Naive thymus-derived CD4-positive, alpha-beta T cell (primary cell): ENCODE results near the gene PLXNA1. TPM values are rescaled to one million over a fixed set of nuclear protein-coding genes. Genes with fewer than 3 reads are reported as not detected.
A peak's percentile ranks its signal among the peaks of the same experiment; 100 is the strongest.

Source experiments
- ATAC-seq: fragments of 150-1000 bp; cut with Tn5 transposase; 2 replicates; pipeline ENCODE4 v1.10.0; 2021; ENCODE audit warnings: mild to moderate bottlenecking, moderate library complexity
- CTCF ChIA-PET: fragments of 350-600 bp; sonication (Branson Sonifier 250); formaldehyde crosslinking; loops from one replicate; lab custom pipeline; 2021; ENCODE audit warnings: antibody characterized with exemption; lab: Charles Lee
- POLR2A ChIA-PET: fragments of 350-600 bp; sonication (Branson Sonifier 250); formaldehyde crosslinking; loops from one replicate; lab custom pipeline; 2021; ENCODE audit warnings: antibody characterized with exemption, inconsistent platforms; lab: Charles Lee
- DNase-seq, 9 donors: peaks; one replicate each; pipeline versions ENCODE4 v3.0.0 to v3.0.0-alpha.2; 2020 to 2022; ENCODE audit warnings: mixed read lengths in 1 of 9
- H3K27ac ChIP-seq: one replicate; pipeline ENCODE4 v1.7.0; 2013; ENCODE audit warnings: mild to moderate bottlenecking, low read depth, low read length, moderate library complexity
- H3K27me3 ChIP-seq, 2 donors: one replicate each; pipeline ENCODE4 v1.7.0; 2013; ENCODE audit warnings: low read length in 2 of 2, mild to moderate bottlenecking in 2 of 2, moderate library complexity in 2 of 2; ENCODE audit not compliant: control insufficient read depth in 2 of 2, insufficient read depth in 2 of 2
- H3K36me3 ChIP-seq, 3 experiments: 1 replicate in 2 of 3; 2 replicates in 1 of 3; pipeline ENCODE4 v1.7.0; 2013; ENCODE audit warnings: low read length in 3 of 3, mild to moderate bottlenecking in 3 of 3, moderate library complexity in 1 of 3; ENCODE audit not compliant: insufficient read depth in 3 of 3, control insufficient read depth in 2 of 3
- H3K4me1 ChIP-seq, 2 donors: one replicate each; pipeline ENCODE4 v1.7.0; 2013; ENCODE audit warnings: low read length in 2 of 2, mild to moderate bottlenecking in 2 of 2, moderate library complexity in 1 of 2; ENCODE audit not compliant: control insufficient read depth in 2 of 2, insufficient read depth in 2 of 2
- H3K4me3 ChIP-seq: 2 replicates; pipeline ENCODE4 v1.7.0; 2013; ENCODE audit warnings: mild to moderate bottlenecking, low read length
- H3K9me3 ChIP-seq, 3 experiments: 1 replicate in 2 of 3; 2 replicates in 1 of 3; pipeline ENCODE4 v1.7.0; 2013; ENCODE audit warnings: low read length in 3 of 3; ENCODE audit not compliant: control insufficient read depth in 2 of 3
- H3K27ac Mint-ChIP-seq, 9 donors: one replicate each; pipeline ENCODE4 v1.8.0; 2020 to 2022; ENCODE audit warnings: mixed read lengths in 9 of 9, mild to moderate bottlenecking in 8 of 9, moderate library complexity in 5 of 9, inconsistent platforms in 2 of 9
- H3K27me3 Mint-ChIP-seq, 5 donors: one replicate each; pipeline ENCODE4 v1.8.0; 2021 to 2022; ENCODE audit warnings: mixed read lengths in 5 of 5, mild to moderate bottlenecking in 1 of 5
- H3K36me3 Mint-ChIP-seq, 5 donors: one replicate each; pipeline ENCODE4 v1.8.0; 2020 to 2022; ENCODE audit warnings: mixed read lengths in 5 of 5, mild to moderate bottlenecking in 3 of 5, inconsistent platforms in 1 of 5
- H3K4me1 Mint-ChIP-seq, 7 donors: one replicate each; pipeline ENCODE4 v1.8.0; 2020 to 2022; ENCODE audit warnings: mixed read lengths in 7 of 7, mild to moderate bottlenecking in 3 of 7, inconsistent platforms in 1 of 7
- H3K4me3 Mint-ChIP-seq, 10 donors: one replicate each; pipeline ENCODE4 v1.8.0; 2020 to 2022; ENCODE audit warnings: mild to moderate bottlenecking in 10 of 10, mixed read lengths in 10 of 10, moderate library complexity in 6 of 10, inconsistent platforms in 2 of 10
- H3K9me3 Mint-ChIP-seq, 11 donors: one replicate each; pipeline ENCODE4 v1.8.0; 2020 to 2022; ENCODE audit warnings: mixed read lengths in 11 of 11, mild to moderate bottlenecking in 4 of 11, inconsistent platforms in 1 of 11, moderate library complexity in 1 of 11
- intact Hi-C, 2 donors: fragments of 100-400 bp; cut with micrococcal nuclease; formaldehyde crosslinking; loops; one replicate each; pipeline ENCODE4 v1.15.1; 2023
- polyA plus RNA-seq, 2 donors: library from polyadenylated mRNA; unstranded; fragments of 300-500 nt; fragmentation: Illumina TruSeq; gene quantifications; one replicate each; pipeline ENCODE4 v1.2.3, GENCODE V29; 2021
- total RNA-seq, 6 experiments: library from RNA in 5 of 6; stranded (reverse) in 5 of 6; gene quantifications; 1 replicate in 5 of 6; 2 replicates in 1 of 6; pipeline ENCODE4 v1.2.3 and lab custom pipeline; 2021 to 2026

Gene PLXNA1
- total and polyA plus RNA-seq, 7 experiments from 2014 or later: 0.27 to 16.8 (median 9.4) TPM

- CTCF ChIA-PET: no interaction called here
- Mint-ChIP-seq H3K36me3 (peaks cover 5 to 14% (median 9%) of the 10 kb centered on the region in 5 donors), H3K4me3 (no peak overlapping the region), H3K4me1 (peaks cover 0 to 28% (median 9%) of the 10 kb centered on the region in 7 donors), H3K9me3 (peaks cover 5 to 16% (median 12%) of the 10 kb centered on the region in 11 donors), H3K27me3 (peaks cover 16 to 24% (median 22%) of the 10 kb centered on the region in 5 donors), H3K27ac (no peak overlapping the region)
- peaks cover 6 to 8% of the 10 kb centered on the region in 2 donors for H3K4me1 ChIP-seq
- no peaks in the 10 kb centered on the region for H3K27me3 ChIP-seq
- H3K27ac ChIP-seq: no peak overlapping the region
- H3K9me3 ChIP-seq: no peaks in the 10 kb centered on the region
- POLR2A ChIA-PET: no interaction called here
- intact Hi-C loops: no loop called here
- no peak for DNase-seq
- no peaks in the 10 kb centered on the region for H3K36me3 ChIP-seq
- no peak overlapping the region for H3K4me3 ChIP-seq
- ATAC-seq: no peak
Observed at GRCh38 chr3:126979046-126979628, 3.8 kb upstream of the PLXNA1 start.

- Histone ChIP-seq H3K9me3 (no peaks in the 10 kb centered on the region), H3K27ac (no peak overlapping the region), H3K4me3 (no peak overlapping the region), H3K27me3 (no peaks in the 10 kb centered on the region), H3K36me3 (no peaks in the 10 kb centered on the region), H3K4me1 (peaks cover 6 to 8% of the 10 kb centered on the region in 2 donors)
- H3K9me3 Mint-ChIP-seq: peaks cover 0 to 3% (median 2%) of the 10 kb centered on the region in 11 donors
- peak overlapping the region in 2 of 9 donors; percentile 46 to 79 for H3K27ac Mint-ChIP-seq
- intact Hi-C loops: loop anchor here (5.0 to 10.0 kb wide), 5 partner anchors 303 to 1606 kb away; partner anchors contain the start of genes OSBPL11 (in 1 of the 2), SLC41A3 (in 1 of the 2) and ZNF148 (in 1 of the 2)
- peaks cover 6 to 20% (median 12%) of the 10 kb centered on the region in 5 donors for H3K27me3 Mint-ChIP-seq
- CTCF ChIA-PET: no interaction called here
- no peak for DNase-seq
- POLR2A ChIA-PET: no interaction called here
- peak overlapping the region in 1 of 10 donors; percentile 38 for H3K4me3 Mint-ChIP-seq
- H3K36me3 Mint-ChIP-seq: peaks cover 0 to 2% (median 0%) of the 10 kb centered on the region in 5 donors
- H3K4me1 Mint-ChIP-seq: peaks cover 0 to 28% (median 9%) of the 10 kb centered on the region in 7 donors
- no peak for ATAC-seq
Observed at GRCh38 chr3:126980266-126980811, 2.6 kb upstream of the PLXNA1 start.

GRCh38 chr3:126982126-126982470 is 817 bp upstream of the PLXNA1 start:
- Mint-ChIP-seq H3K4me1 (peaks cover 0 to 28% (median 9%) of the 10 kb centered on the region in 7 donors), H3K27ac (peak overlapping the region; percentile 79 to 96 (median 90)), H3K36me3 (no peaks in the 10 kb centered on the region), H3K9me3 (peaks cover 0 to 2% (median 0%) of the 10 kb centered on the region in 11 donors), H3K4me3 (peak overlapping the region; percentile 83 to 92 (median 88)), H3K27me3 (peaks cover 5 to 19% (median 11%) of the 10 kb centered on the region in 5 donors)
- H3K4me1 ChIP-seq: peaks cover 6 to 8% of the 10 kb centered on the region in 2 donors
- ChIA-PET CTCF (interaction anchor here (0.7 to 1.2 kb wide), 3 partner anchors 11 to 55 kb away, joined by 3 to 4 read pairs (median 3); no protein-coding TSS in a partner anchor), POLR2A (interaction anchor here (0.8 to 1.0 kb wide), 2 partner anchors 35 to 279 kb away, joined by 3 read pairs; no protein-coding TSS in a partner anchor)
- ATAC-seq: peak; percentile 49
- no peaks in the 10 kb centered on the region for H3K9me3 ChIP-seq
- no peaks in the 10 kb centered on the region for H3K36me3 ChIP-seq
- no peaks in the 10 kb centered on the region for H3K27me3 ChIP-seq
- H3K27ac ChIP-seq: peak overlapping the region; percentile 91
- intact Hi-C loops: loop anchor here (1.0 to 10.0 kb wide), 21 partner anchors 71 to 1607 kb away; partner anchors contain the start of genes CHCHD6 (in 2 of the 2), TPRA1 (in 2 of the 2), ABTB1 (in 1 of the 2) and OSBPL11 (in 1 of the 2)
- peak overlapping the region; percentile 57 for H3K4me3 ChIP-seq
- peak in 2 of 9 donors; percentile 67 to 70 for DNase-seq

- CTCF ChIA-PET: interaction anchor here (1.1 kb wide), 1 partner anchor 564 kb away, joined by 3 read pairs; no protein-coding TSS in a partner anchor
- Histone ChIP-seq H3K27me3 (no peaks in the 10 kb centered on the region), H3K27ac (no peak overlapping the region), H3K9me3 (no peaks in the 10 kb centered on the region), H3K36me3 (no peaks in the 10 kb centered on the region), H3K4me1 (peaks cover 6 to 8% of the 10 kb centered on the region in 2 donors), H3K4me3 (no peak overlapping the region)
- H3K36me3 Mint-ChIP-seq: no peaks in the 10 kb centered on the region
- no peak overlapping the region for H3K27ac Mint-ChIP-seq
- peak in 2 of 9 donors; percentile 9 to 19 for DNase-seq
- no peak for ATAC-seq
- H3K4me3 Mint-ChIP-seq: no peak overlapping the region
- POLR2A ChIA-PET: no interaction called here
- H3K4me1 Mint-ChIP-seq: peaks cover 0 to 26% (median 9%) of the 10 kb centered on the region in 7 donors
- no peaks in the 10 kb centered on the region for H3K9me3 Mint-ChIP-seq
- H3K27me3 Mint-ChIP-seq: peaks cover 5 to 19% (median 11%) of the 10 kb centered on the region in 5 donors
- intact Hi-C loops: loop anchor here (2.0 to 10.0 kb wide), 9 partner anchors 306 to 1608 kb away; partner anchors contain the start of genes ABTB1 (in 1 of the 2), OSBPL11 (in 1 of the 2), RUVBL1 (in 1 of the 2) and SLC41A3 (in 1 of the 2)
Observed at GRCh38 chr3:126983276-126983652, 349 bp downstream of the PLXNA1 start.

DNA sequence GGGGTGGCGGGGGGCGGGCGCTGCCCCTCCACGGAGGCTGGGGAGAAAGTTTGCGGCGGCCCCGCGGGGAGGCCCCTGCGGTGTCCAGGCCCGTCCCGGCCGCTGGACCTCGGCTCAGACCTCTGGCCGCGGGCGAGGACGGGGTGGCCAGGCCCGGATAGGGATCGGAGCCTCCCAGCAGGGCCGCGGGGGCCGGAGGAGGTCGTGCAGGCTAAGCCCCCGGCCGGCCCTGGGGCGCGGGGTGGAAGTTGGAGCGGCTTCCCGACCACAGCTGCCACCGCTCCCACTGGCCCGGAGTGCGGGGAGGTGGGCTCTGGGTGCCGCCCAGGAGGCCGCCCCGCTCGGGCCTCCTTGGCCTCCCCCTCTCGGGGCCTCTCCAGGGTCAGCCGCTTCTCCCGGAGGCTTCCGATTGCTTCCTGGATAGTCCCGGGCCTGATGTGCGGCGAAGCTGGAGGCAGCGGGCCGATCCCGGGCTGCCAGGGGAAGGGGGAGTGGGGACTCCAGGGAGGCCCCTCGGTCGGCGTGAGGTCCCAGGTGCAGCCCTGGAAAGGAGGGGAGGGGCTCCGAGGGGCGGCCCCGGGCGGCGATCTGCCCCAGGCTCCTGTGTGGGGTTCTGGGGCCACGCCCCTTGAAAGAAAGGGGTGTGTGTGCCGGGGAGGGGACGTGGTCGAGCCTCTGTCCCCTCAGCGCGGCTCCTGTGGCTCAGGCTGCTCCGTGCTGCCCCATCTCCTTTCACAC is 907 bp downstream of the PLXNA1 start:
- peak overlapping the region in 7 of 10 donors; percentile 23 to 82 (median 62) for H3K4me3 Mint-ChIP-seq
- H3K4me1 ChIP-seq: peaks cover 6 to 8% of the 10 kb centered on the region in 2 donors
- peaks cover 0 to 15% (median 6%) of the 10 kb centered on the region in 5 donors for H3K27me3 Mint-ChIP-seq
- no peaks in the 10 kb centered on the region for H3K36me3 ChIP-seq
- intact Hi-C loops: loop anchor here (2.0 to 10.0 kb wide), 9 partner anchors 307 to 1609 kb away; partner anchors contain the start of genes ABTB1 (in 1 of the 2), OSBPL11 (in 1 of the 2), RUVBL1 (in 1 of the 2) and SLC41A3 (in 1 of the 2)
- H3K4me1 Mint-ChIP-seq: peaks cover 0 to 22% (median 9%) of the 10 kb centered on the region in 7 donors
- H3K27me3 ChIP-seq: no peaks in the 10 kb centered on the region
- peaks cover 0 to under 1% (median 0%) of the 10 kb centered on the region in 5 donors for H3K36me3 Mint-ChIP-seq
- peak overlapping the region in 1 of 9 donors; percentile 9 for H3K27ac Mint-ChIP-seq
- peak overlapping the region; percentile 39 for H3K27ac ChIP-seq
- H3K4me3 ChIP-seq: peak overlapping the region; percentile 46
- ChIA-PET POLR2A (no interaction called here), CTCF (interaction anchor here (1.1 kb wide), 1 partner anchor 563 kb away, joined by 3 read pairs; no protein-coding TSS in a partner anchor)
- ATAC-seq: no peak
- DNase-seq: peak in 8 of 9 donors; percentile 16 to 53 (median 28)
- H3K9me3 ChIP-seq: no peaks in the 10 kb centered on the region
- H3K9me3 Mint-ChIP-seq: no peaks in the 10 kb centered on the region
